ENCODE measurements around the gene JUNB. TPM values are rescaled to one million over a fixed set of nuclear protein-coding genes. Genes with fewer than 3 reads are reported as not detected.
A peak's percentile ranks its signal among the peaks of the same experiment; 100 is the strongest.

Gene JUNB
- polyA plus RNA-seq, 2 donors: 175 to 339 TPM

DNA sequence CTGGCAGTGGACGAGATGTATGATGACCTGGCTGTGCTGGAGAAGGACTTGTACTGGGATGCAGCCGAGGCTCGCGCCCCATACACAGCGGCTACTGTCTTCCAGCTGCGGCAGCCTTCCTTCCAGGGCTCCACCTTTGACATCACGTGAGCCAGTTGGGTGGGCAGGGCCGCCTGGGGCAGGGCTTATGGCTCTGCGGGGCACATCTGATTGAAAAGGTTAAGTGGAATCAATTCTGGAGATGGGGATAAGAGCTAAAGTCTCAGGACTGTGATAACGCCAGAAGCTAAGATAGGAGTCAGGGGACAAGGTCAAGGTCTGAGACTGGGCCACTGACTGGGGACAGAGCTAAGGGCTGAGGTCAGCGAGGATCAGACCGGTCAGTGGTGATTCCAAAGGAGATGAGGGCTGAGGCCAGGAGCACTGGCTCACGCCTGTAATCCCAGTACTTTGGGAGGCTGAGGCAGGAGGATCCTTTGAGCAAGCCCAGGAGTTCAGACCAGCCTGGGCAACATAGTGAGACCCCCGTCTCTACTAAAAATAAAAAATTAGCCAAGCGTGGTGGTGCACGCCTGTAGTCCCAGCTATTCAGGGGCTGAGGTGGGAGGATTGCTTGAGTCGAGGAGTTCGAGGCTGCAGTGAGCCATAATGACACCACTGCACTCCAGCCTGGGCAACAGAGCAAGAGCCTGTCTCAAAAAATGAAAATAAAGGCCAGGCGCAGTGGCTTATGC, 35.0 kb upstream of the JUNB start:
- Histone ChIP-seq H3K27me3 (ENCODE audit: control insufficient read depth in 1 of 2, insufficient read depth in 2 of 2, low read length in 2 of 2) (no peaks in the 10 kb centered on the region), H3K27ac (ENCODE audit: low read depth in 2 of 2, low read length in 1 of 2) (no peak overlapping the region), H3K36me3 (ENCODE audit: control insufficient read depth in 2 of 2, insufficient read depth in 2 of 2, low read length in 1 of 2) (no peaks in the 10 kb centered on the region), H3K4me1 (ENCODE audit: control insufficient read depth in 2 of 2, insufficient read depth in 2 of 2, low read length in 1 of 2) (peaks cover 0 to 2% of the 10 kb centered on the region in 2 donors), H3K9me3 (ENCODE audit: control insufficient read depth in 2 of 2, insufficient read depth in 1 of 2, low read depth in 1 of 2, low read length in 1 of 2) (no peaks in the 10 kb centered on the region), H3K4me3 (ENCODE audit: low read depth in 1 of 2, low read length in 2 of 2) (no peak overlapping the region)
- WGBS, 2 donors: 86 to 88% methylated on average over 19 of the region's 19 CpGs

DNA sequence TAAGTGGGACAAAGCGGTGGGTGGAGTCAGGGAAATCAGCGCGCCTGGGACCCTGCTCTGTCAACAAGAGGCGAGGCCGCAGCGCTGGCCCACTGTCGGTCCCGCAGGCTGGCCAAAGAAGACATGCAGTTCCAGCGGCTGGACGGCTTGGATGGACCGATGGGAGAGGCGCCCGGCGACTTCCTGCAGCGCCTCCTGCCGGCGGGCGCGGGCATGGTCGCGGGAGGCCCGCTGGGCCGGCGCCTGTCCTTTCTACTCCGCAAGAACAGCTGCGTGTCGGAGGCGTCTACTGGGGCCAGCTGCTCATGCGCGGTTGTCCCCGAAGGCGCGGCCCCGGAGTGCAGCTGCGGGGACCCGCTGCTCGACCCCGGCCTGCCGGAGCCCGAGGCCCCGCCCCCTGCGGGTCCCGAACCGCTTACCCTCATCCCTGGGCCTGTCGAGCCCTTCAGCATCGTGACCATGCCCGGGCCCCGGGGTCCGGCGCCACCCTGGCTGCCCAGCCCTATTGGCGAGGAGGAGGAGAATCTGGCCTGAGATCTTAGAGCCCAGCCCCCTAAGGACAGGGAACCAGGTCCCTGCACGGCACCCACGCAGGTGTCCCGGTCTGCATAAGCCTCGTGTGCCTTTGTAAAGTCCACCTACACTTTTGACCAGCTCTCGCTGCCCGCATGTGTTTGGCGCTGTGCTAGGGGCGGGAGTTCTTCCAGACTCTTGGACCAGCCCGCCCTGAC, 33.6 kb upstream of the JUNB start:
- no peaks in the 10 kb centered on the region for H3K27me3 ChIP-seq (ENCODE audit: control insufficient read depth in 1 of 2, insufficient read depth in 2 of 2, low read length in 2 of 2)
- H3K4me3 ChIP-seq (ENCODE audit: low read depth in 1 of 2, low read length in 2 of 2): peak overlapping the region; percentile 32 to 39
- no peaks in the 10 kb centered on the region for H3K9me3 ChIP-seq (ENCODE audit: control insufficient read depth in 2 of 2, insufficient read depth in 1 of 2, low read depth in 1 of 2, low read length in 1 of 2)
- 6% methylated on average over 49 to 60 of the region's 60 CpGs for WGBS, 2 donors
- H3K27ac ChIP-seq (ENCODE audit: low read depth in 2 of 2, low read length in 1 of 2): no peak overlapping the region
- peaks cover 0 to 2% of the 10 kb centered on the region in 2 donors for H3K4me1 ChIP-seq (ENCODE audit: control insufficient read depth in 2 of 2, insufficient read depth in 2 of 2, low read length in 1 of 2)
- H3K36me3 ChIP-seq (ENCODE audit: control insufficient read depth in 2 of 2, insufficient read depth in 2 of 2, low read length in 1 of 2): peaks cover 0 to 6% of the 10 kb centered on the region in 2 donors

DNA sequence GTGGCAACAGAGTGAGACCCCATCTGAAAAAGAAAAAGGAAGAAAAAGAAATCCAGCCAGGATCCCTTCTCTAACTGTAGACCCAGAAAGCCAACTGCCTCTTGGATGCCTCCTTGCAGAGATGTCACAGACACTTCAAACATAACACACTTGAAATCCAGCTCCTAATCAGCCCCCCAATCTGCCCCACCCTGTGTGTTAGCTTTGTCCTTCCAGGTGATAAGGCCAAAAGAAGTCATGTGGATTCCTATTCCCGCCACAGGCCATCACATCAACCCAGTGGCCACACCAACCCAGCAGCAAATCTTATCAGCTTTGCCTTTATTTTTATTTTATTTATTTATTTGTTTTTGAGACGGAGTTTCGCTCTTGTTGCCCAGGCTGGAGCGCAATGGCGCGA, 31.6 kb upstream of the JUNB start:
- Histone ChIP-seq H3K4me3 (ENCODE audit: low read depth in 1 of 2, low read length in 2 of 2) (no peak overlapping the region), H3K27ac (ENCODE audit: low read depth in 2 of 2, low read length in 1 of 2) (no peak overlapping the region), H3K36me3 (ENCODE audit: control insufficient read depth in 2 of 2, insufficient read depth in 2 of 2, low read length in 1 of 2) (peaks cover 9 to 18% of the 10 kb centered on the region in 2 donors), H3K4me1 (ENCODE audit: control insufficient read depth in 2 of 2, insufficient read depth in 2 of 2, low read length in 1 of 2) (no peaks in the 10 kb centered on the region), H3K27me3 (ENCODE audit: control insufficient read depth in 1 of 2, insufficient read depth in 2 of 2, low read length in 2 of 2) (no peaks in the 10 kb centered on the region), H3K9me3 (ENCODE audit: control insufficient read depth in 2 of 2, insufficient read depth in 1 of 2, low read depth in 1 of 2, low read length in 1 of 2) (no peaks in the 10 kb centered on the region)
- 92 to 93% methylated on average over 6 of the region's 6 CpGs for WGBS, 2 donors

DNA sequence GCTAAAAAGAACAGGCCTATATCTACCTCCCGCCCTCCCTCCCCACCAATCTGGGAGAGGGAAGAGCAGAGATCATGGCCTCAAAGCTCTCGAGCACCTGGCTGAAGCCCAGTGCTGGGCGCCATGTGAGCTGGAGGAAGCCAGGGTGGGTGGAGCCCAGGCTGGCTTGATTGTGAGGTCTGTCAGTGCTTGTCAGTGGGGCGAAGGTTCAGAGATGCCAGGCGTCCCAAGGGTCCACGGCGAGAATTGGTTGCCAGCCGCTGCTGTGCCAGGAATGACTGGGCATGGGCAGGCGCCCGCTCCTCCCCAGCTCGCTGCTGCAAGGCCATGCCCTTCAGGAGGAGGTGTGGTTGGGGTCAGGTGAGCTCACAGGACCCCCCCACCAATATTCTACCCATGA, 28.2 kb upstream of the JUNB start:
- no peaks in the 10 kb centered on the region for H3K27me3 ChIP-seq (ENCODE audit: control insufficient read depth in 1 of 2, insufficient read depth in 2 of 2, low read length in 2 of 2)
- no peaks in the 10 kb centered on the region for H3K9me3 ChIP-seq (ENCODE audit: control insufficient read depth in 2 of 2, insufficient read depth in 1 of 2, low read depth in 1 of 2, low read length in 1 of 2)
- H3K4me1 ChIP-seq (ENCODE audit: control insufficient read depth in 2 of 2, insufficient read depth in 2 of 2, low read length in 1 of 2): no peaks in the 10 kb centered on the region
- H3K36me3 ChIP-seq (ENCODE audit: control insufficient read depth in 2 of 2, insufficient read depth in 2 of 2, low read length in 1 of 2): peaks cover 9 to 27% of the 10 kb centered on the region in 2 donors
- 87 to 92% methylated on average over 11 of the region's 11 CpGs for WGBS, 2 donors
- no peak overlapping the region for H3K4me3 ChIP-seq (ENCODE audit: low read depth in 1 of 2, low read length in 2 of 2)
- H3K27ac ChIP-seq (ENCODE audit: low read depth in 2 of 2, low read length in 1 of 2): no peak overlapping the region

DNA sequence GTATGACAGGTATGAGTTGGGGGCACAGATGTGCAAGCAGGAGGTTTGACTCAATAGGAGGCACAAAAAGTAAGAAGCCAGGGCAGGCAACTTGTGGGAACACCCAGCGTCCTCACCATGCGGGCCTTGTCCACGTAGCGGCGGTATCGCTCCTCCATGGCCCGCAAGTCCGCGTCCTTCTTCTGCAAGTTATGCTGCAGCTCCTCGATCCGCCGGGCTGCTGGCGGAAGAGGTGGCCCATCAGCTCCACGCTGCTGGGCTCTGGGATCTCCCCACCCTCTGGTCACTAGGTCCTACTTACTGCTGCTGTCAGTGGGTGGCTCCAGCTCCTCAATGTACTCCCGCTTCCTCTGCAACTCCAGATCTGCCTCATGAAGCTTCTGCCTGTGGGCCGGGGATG, 26.6 kb upstream of the JUNB start:
- no peaks in the 10 kb centered on the region for H3K27me3 ChIP-seq (ENCODE audit: control insufficient read depth in 1 of 2, insufficient read depth in 2 of 2, low read length in 2 of 2)
- peaks cover 9 to 32% of the 10 kb centered on the region in 2 donors for H3K36me3 ChIP-seq (ENCODE audit: control insufficient read depth in 2 of 2, insufficient read depth in 2 of 2, low read length in 1 of 2)
- H3K27ac ChIP-seq (ENCODE audit: low read depth in 2 of 2, low read length in 1 of 2): no peak overlapping the region
- no peak overlapping the region for H3K4me3 ChIP-seq (ENCODE audit: low read depth in 1 of 2, low read length in 2 of 2)
- WGBS, 2 donors: 96 to 99% methylated on average over 16 of the region's 16 CpGs
- no peaks in the 10 kb centered on the region for H3K9me3 ChIP-seq (ENCODE audit: control insufficient read depth in 2 of 2, insufficient read depth in 1 of 2, low read depth in 1 of 2, low read length in 1 of 2)
- H3K4me1 ChIP-seq (ENCODE audit: control insufficient read depth in 2 of 2, insufficient read depth in 2 of 2, low read length in 1 of 2): no peaks in the 10 kb centered on the region

DNA sequence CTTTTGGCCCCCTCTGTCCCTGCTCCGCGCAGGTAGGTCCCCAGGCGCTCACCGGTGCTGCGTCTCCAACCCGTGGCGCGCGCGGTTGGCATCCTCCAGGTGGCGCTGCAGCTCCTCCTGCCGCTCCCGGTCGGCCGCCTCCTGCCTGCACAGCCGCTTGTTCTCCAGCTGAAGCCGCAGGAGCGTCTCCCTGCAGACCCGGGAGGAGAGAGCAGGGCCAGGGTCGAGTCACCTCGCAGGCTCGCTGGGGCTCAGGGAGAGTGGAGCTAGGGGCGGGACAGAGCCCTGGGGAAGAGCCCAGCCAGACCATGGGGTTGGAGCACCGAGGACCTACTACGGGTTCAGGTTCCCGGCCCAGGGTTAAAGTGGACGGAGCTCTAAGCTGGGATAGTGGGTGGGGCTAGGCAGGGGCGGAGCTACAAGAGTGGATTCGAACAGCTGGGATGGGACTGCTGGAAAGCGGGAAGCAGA, 25.2 kb upstream of the JUNB start:
- H3K4me1 ChIP-seq (ENCODE audit: control insufficient read depth in 2 of 2, insufficient read depth in 2 of 2, low read length in 1 of 2): no peaks in the 10 kb centered on the region
- WGBS, 2 donors: 39 to 69% methylated on average over 30 of the region's 30 CpGs
- H3K27ac ChIP-seq (ENCODE audit: low read depth in 2 of 2, low read length in 1 of 2): no peak overlapping the region
- H3K9me3 ChIP-seq (ENCODE audit: control insufficient read depth in 2 of 2, insufficient read depth in 1 of 2, low read depth in 1 of 2, low read length in 1 of 2): no peaks in the 10 kb centered on the region
- peak overlapping the region in 1 of 2 donors; percentile 28 for H3K4me3 ChIP-seq (ENCODE audit: low read depth in 1 of 2, low read length in 2 of 2)
- H3K36me3 ChIP-seq (ENCODE audit: control insufficient read depth in 2 of 2, insufficient read depth in 2 of 2, low read length in 1 of 2): peaks cover 14 to 45% of the 10 kb centered on the region in 2 donors
- H3K27me3 ChIP-seq (ENCODE audit: control insufficient read depth in 1 of 2, insufficient read depth in 2 of 2, low read length in 2 of 2): no peaks in the 10 kb centered on the region

DNA sequence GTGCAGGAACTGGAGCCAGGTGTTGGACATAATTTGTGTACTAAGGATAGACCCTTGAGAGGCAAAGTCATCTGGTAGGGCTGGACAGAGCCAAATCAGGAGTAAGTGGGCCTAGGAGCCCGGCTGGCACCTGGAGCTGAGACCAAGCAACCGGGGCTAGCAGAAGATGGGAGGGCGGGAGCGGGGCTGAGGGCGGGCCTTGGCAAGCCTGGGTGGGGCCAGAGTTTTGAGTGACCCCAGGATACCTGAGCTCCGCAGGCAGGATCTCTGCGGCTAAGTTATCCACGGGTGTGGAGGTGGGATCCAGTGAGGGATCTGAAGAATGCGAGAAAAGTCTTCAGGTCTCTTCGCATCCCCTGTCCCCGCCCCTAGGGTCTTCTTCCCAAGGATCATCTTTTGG, 24.1 kb upstream of the JUNB start:
- Histone ChIP-seq H3K9me3 (ENCODE audit: control insufficient read depth in 2 of 2, insufficient read depth in 1 of 2, low read depth in 1 of 2, low read length in 1 of 2) (no peaks in the 10 kb centered on the region), H3K27me3 (ENCODE audit: control insufficient read depth in 1 of 2, insufficient read depth in 2 of 2, low read length in 2 of 2) (no peaks in the 10 kb centered on the region), H3K4me3 (ENCODE audit: low read depth in 1 of 2, low read length in 2 of 2) (no peak overlapping the region), H3K36me3 (ENCODE audit: control insufficient read depth in 2 of 2, insufficient read depth in 2 of 2, low read length in 1 of 2) (peaks cover 14 to 44% of the 10 kb centered on the region in 2 donors), H3K27ac (ENCODE audit: low read depth in 2 of 2, low read length in 1 of 2) (no peak overlapping the region), H3K4me1 (ENCODE audit: control insufficient read depth in 2 of 2, insufficient read depth in 2 of 2, low read length in 1 of 2) (no peaks in the 10 kb centered on the region)
- 89 to 91% methylated on average over 11 of the region's 11 CpGs for WGBS, 2 donors

DNA sequence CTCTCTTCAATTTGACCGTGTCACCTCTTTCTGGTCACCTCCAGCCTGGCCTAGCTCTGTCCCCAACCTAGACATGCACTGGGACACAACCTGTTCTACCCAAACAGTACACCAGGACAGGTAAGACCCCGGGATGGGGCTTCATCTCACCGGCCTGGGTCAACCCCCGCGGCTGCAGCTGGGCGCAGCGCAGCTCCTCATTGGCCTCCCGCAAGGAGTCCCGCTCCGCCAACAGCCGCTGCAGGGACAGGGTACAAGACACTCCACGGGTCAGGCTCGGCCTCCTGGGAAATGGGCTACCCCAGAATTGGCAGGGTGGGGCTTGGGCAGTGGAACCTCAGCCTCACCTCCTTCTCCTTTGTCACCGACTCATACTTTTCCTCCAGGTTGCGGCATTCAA, 23.6 kb upstream of the JUNB start:
- no peaks in the 10 kb centered on the region for H3K9me3 ChIP-seq (ENCODE audit: control insufficient read depth in 2 of 2, insufficient read depth in 1 of 2, low read depth in 1 of 2, low read length in 1 of 2)
- H3K4me3 ChIP-seq (ENCODE audit: low read depth in 1 of 2, low read length in 2 of 2): no peak overlapping the region
- 96% methylated on average over 15 of the region's 15 CpGs for WGBS, 2 donors
- H3K27ac ChIP-seq (ENCODE audit: low read depth in 2 of 2, low read length in 1 of 2): no peak overlapping the region
- H3K36me3 ChIP-seq (ENCODE audit: control insufficient read depth in 2 of 2, insufficient read depth in 2 of 2, low read length in 1 of 2): peaks cover 14 to 43% of the 10 kb centered on the region in 2 donors
- no peaks in the 10 kb centered on the region for H3K4me1 ChIP-seq (ENCODE audit: control insufficient read depth in 2 of 2, insufficient read depth in 2 of 2, low read length in 1 of 2)
- no peaks in the 10 kb centered on the region for H3K27me3 ChIP-seq (ENCODE audit: control insufficient read depth in 1 of 2, insufficient read depth in 2 of 2, low read length in 2 of 2)

DNA sequence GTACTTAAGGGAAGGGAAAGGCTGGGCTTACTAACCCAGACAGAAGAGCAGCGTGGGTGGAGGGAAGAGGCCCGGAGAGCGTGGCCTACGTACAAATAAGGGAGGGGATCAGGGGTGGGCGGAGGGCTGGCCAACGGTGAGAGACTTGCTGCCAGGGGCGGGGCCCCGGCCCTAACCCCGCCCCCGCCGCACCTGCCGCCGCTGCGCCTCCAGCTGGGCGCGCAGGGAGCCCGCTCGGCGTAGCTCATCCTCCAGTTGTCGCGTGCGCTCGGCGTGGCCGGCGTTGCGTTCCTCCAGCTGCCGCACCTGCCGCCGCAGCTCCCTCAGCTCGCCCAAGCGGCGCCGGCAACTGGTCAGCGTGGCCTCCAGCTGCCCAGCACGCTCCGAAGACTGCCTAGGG, 21.6 kb upstream of the JUNB start:
- H3K4me3 ChIP-seq (ENCODE audit: low read depth in 1 of 2, low read length in 2 of 2): no peak overlapping the region
- H3K36me3 ChIP-seq (ENCODE audit: control insufficient read depth in 2 of 2, insufficient read depth in 2 of 2, low read length in 1 of 2): peaks cover 5 to 34% of the 10 kb centered on the region in 2 donors
- H3K4me1 ChIP-seq (ENCODE audit: control insufficient read depth in 2 of 2, insufficient read depth in 2 of 2, low read length in 1 of 2): peaks cover 0 to 5% of the 10 kb centered on the region in 2 donors
- H3K9me3 ChIP-seq (ENCODE audit: control insufficient read depth in 2 of 2, insufficient read depth in 1 of 2, low read depth in 1 of 2, low read length in 1 of 2): no peaks in the 10 kb centered on the region
- no peaks in the 10 kb centered on the region for H3K27me3 ChIP-seq (ENCODE audit: control insufficient read depth in 1 of 2, insufficient read depth in 2 of 2, low read length in 2 of 2)
- WGBS, 2 donors: 51 to 69% methylated on average over 33 to 37 of the region's 37 CpGs
- no peak overlapping the region for H3K27ac ChIP-seq (ENCODE audit: low read depth in 2 of 2, low read length in 1 of 2)
